Activated naive CD4-positive, alpha-beta T cell treated with anti-CD3 and anti-CD28 coated beads, Interleukin-2, amount 50 U/mL, for 24 hours (primary cell): ENCODE measurements around the gene GNAQ.

Experiments
- H3K27ac Mint-ChIP-seq: one replicate; pipeline ENCODE4 v1.8.0; 2021; ENCODE audit warnings: mild to moderate bottlenecking, mixed read lengths
- H3K27me3 Mint-ChIP-seq: one replicate; pipeline ENCODE4 v1.8.0; 2021; ENCODE audit warnings: mixed read lengths
- H3K36me3 Mint-ChIP-seq: one replicate; pipeline ENCODE4 v1.8.0; 2021; ENCODE audit warnings: mixed read lengths
- H3K4me1 Mint-ChIP-seq: one replicate; pipeline ENCODE4 v1.8.0; 2021; ENCODE audit warnings: mixed read lengths
- H3K4me3 Mint-ChIP-seq: one replicate; pipeline ENCODE4 v1.8.0; 2021; ENCODE audit warnings: mild to moderate bottlenecking, mixed read lengths
- H3K9me3 Mint-ChIP-seq: one replicate; pipeline ENCODE4 v1.8.0; 2021; ENCODE audit warnings: mixed read lengths

Gene GNAQ

GRCh38 chr9:77800924-77801551, 230.6 kb downstream of the GNAQ start:
- Mint-ChIP-seq H3K27ac (peak overlapping the region; percentile 20), H3K27me3 (no peaks in the 10 kb centered on the region), H3K36me3 (peaks cover 21% of the 10 kb centered on the region), H3K9me3 (no peaks in the 10 kb centered on the region), H3K4me3 (no peak overlapping the region), H3K4me1 (peaks cover 3% of the 10 kb centered on the region)

- H3K4me1 Mint-ChIP-seq, result no peaks in the 10 kb centered on the region
- H3K4me3 Mint-ChIP-seq, result no peak overlapping the region
- no peaks in the 10 kb centered on the region for H3K27me3 Mint-ChIP-seq
- peaks cover 17% of the 10 kb centered on the region for H3K36me3 Mint-ChIP-seq
- peak overlapping the region; percentile 32 for H3K27ac Mint-ChIP-seq
- H3K9me3 Mint-ChIP-seq, result no peaks in the 10 kb centered on the region
Measured at GRCh38 chr9:77798140-77798539, 233.5 kb downstream of the GNAQ start.

- peaks cover 14% of the 10 kb centered on the region for H3K36me3 Mint-ChIP-seq
- H3K27ac Mint-ChIP-seq, result no peak overlapping the region
Measured at GRCh38 chr9:77794985-77795384, 236.6 kb downstream of the GNAQ start.

GRCh38 chr9:77793849-77794248, 237.8 kb downstream of the GNAQ start:
- Mint-ChIP-seq H3K9me3 (no peaks in the 10 kb centered on the region), H3K27me3 (no peaks in the 10 kb centered on the region), H3K27ac (no peak overlapping the region), H3K36me3 (peaks cover 16% of the 10 kb centered on the region), H3K4me1 (no peaks in the 10 kb centered on the region), H3K4me3 (no peak overlapping the region)

More at GRCh38 chr9:77794985-77795384, 236.6 kb downstream of the GNAQ start:
- no peaks in the 10 kb centered on the region for H3K27me3 Mint-ChIP-seq
- H3K4me3 Mint-ChIP-seq, result no peak overlapping the region
- H3K9me3 Mint-ChIP-seq, result no peaks in the 10 kb centered on the region
- no peaks in the 10 kb centered on the region for H3K4me1 Mint-ChIP-seq

- H3K36me3 Mint-ChIP-seq, result peaks cover 28% of the 10 kb centered on the region
- no peak overlapping the region for H3K27ac Mint-ChIP-seq
- H3K4me1 Mint-ChIP-seq, result no peaks in the 10 kb centered on the region
- H3K9me3 Mint-ChIP-seq, result no peaks in the 10 kb centered on the region
- no peaks in the 10 kb centered on the region for H3K27me3 Mint-ChIP-seq
- H3K4me3 Mint-ChIP-seq, result no peak overlapping the region
Measured at GRCh38 chr9:77789891-77790290, 241.7 kb downstream of the GNAQ start.

GRCh38 chr9:77785341-77785740, 246.3 kb downstream of the GNAQ start:
- Mint-ChIP-seq H3K36me3 (peaks cover 35% of the 10 kb centered on the region), H3K9me3 (no peaks in the 10 kb centered on the region), H3K27me3 (no peaks in the 10 kb centered on the region), H3K27ac (no peak overlapping the region), H3K4me1 (peaks cover 15% of the 10 kb centered on the region), H3K4me3 (no peak overlapping the region)

- H3K4me1 Mint-ChIP-seq, result peaks cover 33% of the 10 kb centered on the region
- H3K27ac Mint-ChIP-seq, result no peak overlapping the region
Measured at GRCh38 chr9:77783518-77783917, 248.1 kb downstream of the GNAQ start.

GRCh38 chr9:77779010-77779409, 252.6 kb downstream of the GNAQ start:
- H3K9me3 Mint-ChIP-seq, result peaks cover 5% of the 10 kb centered on the region
- peak overlapping the region; percentile 71 for H3K4me3 Mint-ChIP-seq
- H3K27ac Mint-ChIP-seq, result peak overlapping the region; percentile 74
- H3K36me3 Mint-ChIP-seq, result peaks cover 47% of the 10 kb centered on the region
- H3K4me1 Mint-ChIP-seq, result peaks cover 37% of the 10 kb centered on the region
- H3K27me3 Mint-ChIP-seq, result no peaks in the 10 kb centered on the region

More at GRCh38 chr9:77783518-77783917, 248.1 kb downstream of the GNAQ start:
- Mint-ChIP-seq H3K9me3 (no peaks in the 10 kb centered on the region), H3K4me3 (no peak overlapping the region), H3K27me3 (no peaks in the 10 kb centered on the region), H3K36me3 (peaks cover 42% of the 10 kb centered on the region)

GRCh38 chr9:77773381-77773780, 258.2 kb downstream of the GNAQ start:
- H3K36me3 Mint-ChIP-seq, result peaks cover 33% of the 10 kb centered on the region
- peaks cover 4% of the 10 kb centered on the region for H3K9me3 Mint-ChIP-seq
- no peak overlapping the region for H3K4me3 Mint-ChIP-seq
- no peak overlapping the region for H3K27ac Mint-ChIP-seq
- peaks cover 3% of the 10 kb centered on the region for H3K4me1 Mint-ChIP-seq
- H3K27me3 Mint-ChIP-seq, result no peaks in the 10 kb centered on the region

- no peaks in the 10 kb centered on the region for H3K4me1 Mint-ChIP-seq
- H3K27me3 Mint-ChIP-seq, result no peaks in the 10 kb centered on the region
Measured at GRCh38 chr9:77772646-77773045, 259.0 kb downstream of the GNAQ start.

GRCh38 chr9:77771171-77771570, 260.4 kb downstream of the GNAQ start:
- Mint-ChIP-seq H3K27ac (no peak overlapping the region), H3K4me3 (no peak overlapping the region), H3K9me3 (no peaks in the 10 kb centered on the region), H3K36me3 (peaks cover 15% of the 10 kb centered on the region), H3K27me3 (no peaks in the 10 kb centered on the region), H3K4me1 (no peaks in the 10 kb centered on the region)

More at GRCh38 chr9:77772646-77773045, 259.0 kb downstream of the GNAQ start:
- Mint-ChIP-seq H3K27ac (no peak overlapping the region), H3K36me3 (peaks cover 28% of the 10 kb centered on the region), H3K9me3 (no peaks in the 10 kb centered on the region), H3K4me3 (no peak overlapping the region)

- H3K36me3 Mint-ChIP-seq, result peaks cover 18% of the 10 kb centered on the region
- no peak overlapping the region for H3K27ac Mint-ChIP-seq
- H3K4me1 Mint-ChIP-seq, result no peaks in the 10 kb centered on the region
- H3K4me3 Mint-ChIP-seq, result no peak overlapping the region
- no peaks in the 10 kb centered on the region for H3K27me3 Mint-ChIP-seq
- H3K9me3 Mint-ChIP-seq, result no peaks in the 10 kb centered on the region
Measured at GRCh38 chr9:77770340-77770739, 261.3 kb downstream of the GNAQ start.

GRCh38 chr9:77769246-77769645, 262.4 kb downstream of the GNAQ start:
- Mint-ChIP-seq H3K36me3 (peaks cover 18% of the 10 kb centered on the region), H3K27ac (no peak overlapping the region), H3K9me3 (no peaks in the 10 kb centered on the region), H3K27me3 (no peaks in the 10 kb centered on the region), H3K4me3 (no peak overlapping the region), H3K4me1 (no peaks in the 10 kb centered on the region)

GRCh38 chr9:77766587-77766986, 265.0 kb downstream of the GNAQ start:
- H3K4me1 Mint-ChIP-seq, result no peaks in the 10 kb centered on the region
- no peak overlapping the region for H3K27ac Mint-ChIP-seq
- H3K27me3 Mint-ChIP-seq, result no peaks in the 10 kb centered on the region
- H3K36me3 Mint-ChIP-seq, result peaks cover 12% of the 10 kb centered on the region
- H3K9me3 Mint-ChIP-seq, result no peaks in the 10 kb centered on the region
- H3K4me3 Mint-ChIP-seq, result no peak overlapping the region

- no peaks in the 10 kb centered on the region for H3K27me3 Mint-ChIP-seq
- no peak overlapping the region for H3K27ac Mint-ChIP-seq
- H3K9me3 Mint-ChIP-seq, result no peaks in the 10 kb centered on the region
- no peaks in the 10 kb centered on the region for H3K4me1 Mint-ChIP-seq
- peaks cover 12% of the 10 kb centered on the region for H3K36me3 Mint-ChIP-seq
- no peak overlapping the region for H3K4me3 Mint-ChIP-seq
Measured at GRCh38 chr9:77765781-77766259, 265.8 kb downstream of the GNAQ start.

GRCh38 chr9:77764894-77765780, 266.5 kb downstream of the GNAQ start:
- Mint-ChIP-seq H3K27me3 (no peaks in the 10 kb centered on the region), H3K36me3 (peaks cover 10% of the 10 kb centered on the region), H3K4me3 (no peak overlapping the region), H3K9me3 (no peaks in the 10 kb centered on the region), H3K4me1 (no peaks in the 10 kb centered on the region), H3K27ac (no peak overlapping the region)
